ENCODE data around the gene SYP.

The SYP gene

GRCh38 chrX:49186125-49187027 lies 13.6 kb downstream of the SYP start, which contains the start of gene PRICKLE3 (continued):
- no peak for TF ChIP-seq ZBTB49 (tag by site-specific recombination; IDR thresholded peaks at IDR 0.05; ENCODE audit: low read depth)
- 0 out of 2 replicates have a peak, but pooled peaks have one; percentile 24 for TF ChIP-seq ZNF324 (tag by site-specific recombination; IDR thresholded peaks at IDR 0.05)
- TF ChIP-seq ZNF132 (tag by site-specific recombination; IDR thresholded peaks at IDR 0.05; ENCODE audit: borderline replicate concordance), result no peak
- TF ChIP-seq BCL11A (tag by site-specific recombination; IDR thresholded peaks at IDR 0.05; ENCODE audit: low read depth), result peak; percentile 74; the same call in 1 of the 2 replicates
- TF ChIP-seq ZNF350 (tag by site-specific recombination; IDR thresholded peaks at IDR 0.05), result no peak
- no peak for TF ChIP-seq ZNF112 (tag by site-specific recombination; IDR thresholded peaks at IDR 0.05)
- no peak for TF ChIP-seq ZNF362 (tag by site-specific recombination; IDR thresholded peaks at IDR 0.05)
- peak; percentile 18; the same call in 1 of the 2 replicates for TF ChIP-seq ZNF449 (tag by site-specific recombination; IDR thresholded peaks at IDR 0.05)
- no peak for TF ChIP-seq ZNF560 (tag by site-specific recombination; IDR thresholded peaks at IDR 0.05; ENCODE audit: borderline replicate concordance)
- peak; percentile 83 for TF ChIP-seq ZEB2 (tag by site-specific recombination; IDR thresholded peaks at IDR 0.05)
- peak; percentile 30; the same call in 1 of the 2 replicates for TF ChIP-seq KLF8 (tag by site-specific recombination; IDR thresholded peaks at IDR 0.05)
- TF ChIP-seq, protein P1, sequence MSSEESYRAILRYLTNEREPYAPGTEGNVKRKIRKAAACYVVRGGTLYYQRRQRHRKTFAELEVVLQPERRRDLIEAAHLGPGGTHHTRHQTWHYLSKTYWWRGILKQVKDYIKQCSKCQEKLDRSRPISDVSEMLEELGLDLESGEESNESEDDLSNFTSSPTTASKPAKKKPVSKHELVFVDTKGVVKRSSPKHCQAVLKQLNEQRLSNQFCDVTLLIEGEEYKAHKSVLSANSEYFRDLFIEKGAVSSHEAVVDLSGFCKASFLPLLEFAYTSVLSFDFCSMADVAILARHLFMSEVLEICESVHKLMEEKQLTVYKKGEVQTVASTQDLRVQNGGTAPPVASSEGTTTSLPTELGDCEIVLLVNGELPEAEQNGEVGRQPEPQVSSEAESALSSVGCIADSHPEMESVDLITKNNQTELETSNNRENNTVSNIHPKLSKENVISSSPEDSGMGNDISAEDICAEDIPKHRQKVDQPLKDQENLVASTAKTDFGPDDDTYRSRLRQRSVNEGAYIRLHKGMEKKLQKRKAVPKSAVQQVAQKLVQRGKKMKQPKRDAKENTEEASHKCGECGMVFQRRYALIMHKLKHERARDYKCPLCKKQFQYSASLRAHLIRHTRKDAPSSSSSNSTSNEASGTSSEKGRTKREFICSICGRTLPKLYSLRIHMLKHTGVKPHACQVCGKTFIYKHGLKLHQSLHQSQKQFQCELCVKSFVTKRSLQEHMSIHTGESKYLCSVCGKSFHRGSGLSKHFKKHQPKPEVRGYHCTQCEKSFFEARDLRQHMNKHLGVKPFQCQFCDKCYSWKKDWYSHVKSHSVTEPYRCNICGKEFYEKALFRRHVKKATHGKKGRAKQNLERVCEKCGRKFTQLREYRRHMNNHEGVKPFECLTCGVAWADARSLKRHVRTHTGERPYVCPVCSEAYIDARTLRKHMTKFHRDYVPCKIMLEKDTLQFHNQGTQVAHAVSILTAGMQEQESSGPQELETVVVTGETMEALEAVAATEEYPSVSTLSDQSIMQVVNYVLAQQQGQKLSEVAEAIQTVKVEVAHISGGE (tag by site-specific recombination; conservative IDR thresholded peaks at IDR 0.05; ENCODE audit: low read depth), result no peak
- no peak for TF ChIP-seq ZNF302 (tag by site-specific recombination; IDR thresholded peaks at IDR 0.05; ENCODE audit: low read depth)
- TF ChIP-seq TCF7L2 (IDR thresholded peaks at IDR 0.05; ENCODE audit: borderline replicate concordance, low read depth, low read length), result no peak
- TF ChIP-seq ZNF202 (tag by site-specific recombination; IDR thresholded peaks at IDR 0.05; ENCODE audit: borderline replicate concordance), result no peak
- TF ChIP-seq ZNF654 (tag by site-specific recombination; IDR thresholded peaks at IDR 0.05; ENCODE audit: low read depth), result no peak
- TF ChIP-seq, protein P2, sequence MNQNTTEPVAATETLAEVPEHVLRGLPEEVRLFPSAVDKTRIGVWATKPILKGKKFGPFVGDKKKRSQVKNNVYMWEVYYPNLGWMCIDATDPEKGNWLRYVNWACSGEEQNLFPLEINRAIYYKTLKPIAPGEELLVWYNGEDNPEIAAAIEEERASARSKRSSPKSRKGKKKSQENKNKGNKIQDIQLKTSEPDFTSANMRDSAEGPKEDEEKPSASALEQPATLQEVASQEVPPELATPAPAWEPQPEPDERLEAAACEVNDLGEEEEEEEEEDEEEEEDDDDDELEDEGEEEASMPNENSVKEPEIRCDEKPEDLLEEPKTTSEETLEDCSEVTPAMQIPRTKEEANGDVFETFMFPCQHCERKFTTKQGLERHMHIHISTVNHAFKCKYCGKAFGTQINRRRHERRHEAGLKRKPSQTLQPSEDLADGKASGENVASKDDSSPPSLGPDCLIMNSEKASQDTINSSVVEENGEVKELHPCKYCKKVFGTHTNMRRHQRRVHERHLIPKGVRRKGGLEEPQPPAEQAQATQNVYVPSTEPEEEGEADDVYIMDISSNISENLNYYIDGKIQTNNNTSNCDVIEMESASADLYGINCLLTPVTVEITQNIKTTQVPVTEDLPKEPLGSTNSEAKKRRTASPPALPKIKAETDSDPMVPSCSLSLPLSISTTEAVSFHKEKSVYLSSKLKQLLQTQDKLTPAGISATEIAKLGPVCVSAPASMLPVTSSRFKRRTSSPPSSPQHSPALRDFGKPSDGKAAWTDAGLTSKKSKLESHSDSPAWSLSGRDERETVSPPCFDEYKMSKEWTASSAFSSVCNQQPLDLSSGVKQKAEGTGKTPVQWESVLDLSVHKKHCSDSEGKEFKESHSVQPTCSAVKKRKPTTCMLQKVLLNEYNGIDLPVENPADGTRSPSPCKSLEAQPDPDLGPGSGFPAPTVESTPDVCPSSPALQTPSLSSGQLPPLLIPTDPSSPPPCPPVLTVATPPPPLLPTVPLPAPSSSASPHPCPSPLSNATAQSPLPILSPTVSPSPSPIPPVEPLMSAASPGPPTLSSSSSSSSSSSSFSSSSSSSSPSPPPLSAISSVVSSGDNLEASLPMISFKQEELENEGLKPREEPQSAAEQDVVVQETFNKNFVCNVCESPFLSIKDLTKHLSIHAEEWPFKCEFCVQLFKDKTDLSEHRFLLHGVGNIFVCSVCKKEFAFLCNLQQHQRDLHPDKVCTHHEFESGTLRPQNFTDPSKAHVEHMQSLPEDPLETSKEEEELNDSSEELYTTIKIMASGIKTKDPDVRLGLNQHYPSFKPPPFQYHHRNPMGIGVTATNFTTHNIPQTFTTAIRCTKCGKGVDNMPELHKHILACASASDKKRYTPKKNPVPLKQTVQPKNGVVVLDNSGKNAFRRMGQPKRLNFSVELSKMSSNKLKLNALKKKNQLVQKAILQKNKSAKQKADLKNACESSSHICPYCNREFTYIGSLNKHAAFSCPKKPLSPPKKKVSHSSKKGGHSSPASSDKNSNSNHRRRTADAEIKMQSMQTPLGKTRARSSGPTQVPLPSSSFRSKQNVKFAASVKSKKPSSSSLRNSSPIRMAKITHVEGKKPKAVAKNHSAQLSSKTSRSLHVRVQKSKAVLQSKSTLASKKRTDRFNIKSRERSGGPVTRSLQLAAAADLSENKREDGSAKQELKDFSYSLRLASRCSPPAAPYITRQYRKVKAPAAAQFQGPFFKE (tag by site-specific recombination; IDR thresholded peaks at IDR 0.05; ENCODE audit: borderline replicate concordance), result no peak
- no peak for TF ChIP-seq ZNF544 (tag by site-specific recombination; IDR thresholded peaks at IDR 0.05)
- TF ChIP-seq GLI2 (tag by site-specific recombination; IDR thresholded peaks at IDR 0.05; ENCODE audit: borderline replicate concordance, low read depth), result no peak
- TF ChIP-seq ZNF621 (tag by site-specific recombination; IDR thresholded peaks at IDR 0.05), result no peak
- no peak for TF ChIP-seq ZNF768 (tag by site-specific recombination; IDR thresholded peaks at IDR 0.05)
- TF ChIP-seq BCL6B (tag by site-specific recombination; IDR thresholded peaks at IDR 0.05), result no peak
